Neural crest cell (in vitro differentiated cells): ENCODE data around the gene MKS1. TPM values are rescaled to one million over a fixed set of nuclear protein-coding genes. Genes with fewer than 3 reads are reported as not detected.

Experiments used
- DNase-seq: peaks from one replicate; pipeline ENCODE4 v3.0.0; 2021; ENCODE audit warnings: low read depth, mixed read lengths, low spot score
- H3K27ac Mint-ChIP-seq: one replicate; pipeline ENCODE4 v1.8.0; 2021; ENCODE audit warnings: mild to moderate bottlenecking, mixed read lengths; ENCODE audit not compliant: unreplicated experiment
- H3K27me3 Mint-ChIP-seq: 2 replicates; pipeline ENCODE4 v1.8.0; 2021; ENCODE audit warnings: low read depth, mild to moderate bottlenecking, mixed read lengths
- H3K36me3 Mint-ChIP-seq: 2 replicates; pipeline ENCODE4 v1.8.0; 2021; ENCODE audit warnings: low read depth, mild to moderate bottlenecking, mixed read lengths
- H3K4me1 Mint-ChIP-seq: 2 replicates; pipeline ENCODE4 v1.8.0; 2021; ENCODE audit warnings: mixed read lengths
- H3K4me3 Mint-ChIP-seq: one replicate; pipeline ENCODE4 v1.8.0; 2021; ENCODE audit warnings: mild to moderate bottlenecking, mixed read lengths
- H3K9me3 Mint-ChIP-seq: 2 replicates; pipeline ENCODE4 v1.8.0; 2021; ENCODE audit warnings: mixed read lengths
- CTCF ChIP-seq: fragments of 200-600 bp; sonication (generic); conservative IDR thresholded peaks from 2 replicates; pipeline ENCODE4 v1.5.0; 2021; ENCODE audit warnings: antibody characterized with exemption, mild to moderate bottlenecking
- long read RNA-seq: library from polyadenylated mRNA; unstranded; transcript quantifications from one replicate; pipeline ENCODE4 v2.0.0, GENCODE V29; 2020
- total RNA-seq: library from RNA; stranded (reverse); gene quantifications from 2 replicates; pipeline ENCODE4 v1.2.1, GENCODE V29; 2021

MKS1 gene
- 34.2 and 38.2 TPM in 2 replicates for total RNA-seq
- long read RNA-seq, transcript MKS1-202 (18 exons, 2,397 nt), result major isoform, 35 of 73 reads
- long read RNA-seq, partial matches to known transcripts, result 11 of 73 reads
- long read RNA-seq, other reads (novel, unspliced or antisense), result 23 of 73 reads

GRCh38 chr17:58219007-58219788 is at the start of gene MKS1:
Gene MKS1 (minus strand): TSS chr17:58219255. CDS start chr17:58219230, 25 bp downstream.
- TF ChIP-seq CTCF, result peak; percentile 69
- peaks cover 14% of the 10 kb centered on the region for H3K4me1 Mint-ChIP-seq
- peak; percentile 97 for DNase-seq
- H3K27ac Mint-ChIP-seq, result peak within 1 kb of the TSS; percentile 97
- H3K4me3 Mint-ChIP-seq, result peak within 1 kb of the TSS; percentile 89
- H3K27me3 Mint-ChIP-seq, result peaks cover 26% of the 10 kb centered on the region
- H3K9me3 Mint-ChIP-seq, result no peaks in the 10 kb centered on the region
- H3K36me3 Mint-ChIP-seq, result peaks cover 3% of the 10 kb centered on the region

- no peak for TF ChIP-seq CTCF
- peaks cover 30% of the 10 kb centered on the region for H3K27me3 Mint-ChIP-seq
- no peaks in the 10 kb centered on the region for H3K4me1 Mint-ChIP-seq
- H3K36me3 Mint-ChIP-seq, result no peaks in the 10 kb centered on the region
- no peak overlapping the region for H3K27ac Mint-ChIP-seq
- H3K4me3 Mint-ChIP-seq, result no peak overlapping the region
- DNase-seq, result no peak
- no peaks in the 10 kb centered on the region for H3K9me3 Mint-ChIP-seq
Measured at GRCh38 chr17:58268326-58268725, 49.3 kb upstream of the MKS1 start.

GRCh38 chr17:58267347-58268324 is 48.6 kb upstream of the MKS1 start:
- Mint-ChIP-seq H3K27ac (no peak overlapping the region), H3K4me3 (no peak overlapping the region), H3K9me3 (no peaks in the 10 kb centered on the region), H3K4me1 (no peaks in the 10 kb centered on the region), H3K36me3 (no peaks in the 10 kb centered on the region), H3K27me3 (peaks cover 37% of the 10 kb centered on the region)
- no peak for DNase-seq
- TF ChIP-seq CTCF, result no peak

- no peaks in the 10 kb centered on the region for H3K4me1 Mint-ChIP-seq
- TF ChIP-seq CTCF, result no peak
- no peaks in the 10 kb centered on the region for H3K36me3 Mint-ChIP-seq
- no peak for DNase-seq
- H3K4me3 Mint-ChIP-seq, result no peak overlapping the region
- no peak overlapping the region for H3K27ac Mint-ChIP-seq
- peaks cover 52% of the 10 kb centered on the region for H3K27me3 Mint-ChIP-seq
- no peaks in the 10 kb centered on the region for H3K9me3 Mint-ChIP-seq
Measured at GRCh38 chr17:58265902-58266875, 47.1 kb upstream of the MKS1 start.
